Measurements from ENCODE around the gene PDGFD. TPM values are rescaled to one million over a fixed set of nuclear protein-coding genes. Genes with fewer than 3 reads are reported as not detected.

Gene PDGFD
- total RNA-seq, 4 donors from 2014 or later: 4.4 to 7.2 (median 5.2) TPM

DNA sequence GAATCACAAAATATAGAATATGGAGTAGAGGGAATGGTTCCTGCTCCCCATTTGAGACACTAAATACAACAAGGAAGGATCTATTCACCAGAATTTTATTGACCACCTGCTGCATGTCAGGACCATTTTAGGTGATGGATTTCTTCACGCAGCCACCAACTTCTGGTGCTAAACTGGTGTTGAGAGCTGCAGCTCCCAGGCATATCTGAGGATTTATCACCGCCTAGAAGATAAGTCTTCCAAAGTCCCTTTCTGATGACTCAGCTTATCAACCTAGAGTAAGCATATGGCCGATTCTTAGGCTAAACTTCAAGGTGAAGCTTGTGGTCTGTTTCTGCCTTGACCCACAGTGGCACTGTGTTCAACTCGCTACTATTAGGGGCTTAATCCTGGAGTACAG is 120.8 kb downstream of the PDGFD start:
- no peak for DNase-seq (ENCODE audit: low spot score in 2 of 2)
- H3K4me3 ChIP-seq: no peak overlapping the region
- 84% methylated on average over 4 of the region's 4 CpGs for WGBS
- H3K36me3 ChIP-seq: no peaks in the 10 kb centered on the region
- no peaks in the 10 kb centered on the region for H3K27me3 ChIP-seq
- no peaks in the 10 kb centered on the region for H3K4me1 ChIP-seq
- H3K9me3 ChIP-seq: no peaks in the 10 kb centered on the region
- TF ChIP-seq POLR2AphosphoS5 (IDR thresholded peaks at IDR 0.05) (no peak), POLR2A (IDR thresholded peaks at IDR 0.05) (no peak), EP300 (IDR thresholded peaks at IDR 0.05) (no peak)
- TF ChIP-seq, protein P1, sequence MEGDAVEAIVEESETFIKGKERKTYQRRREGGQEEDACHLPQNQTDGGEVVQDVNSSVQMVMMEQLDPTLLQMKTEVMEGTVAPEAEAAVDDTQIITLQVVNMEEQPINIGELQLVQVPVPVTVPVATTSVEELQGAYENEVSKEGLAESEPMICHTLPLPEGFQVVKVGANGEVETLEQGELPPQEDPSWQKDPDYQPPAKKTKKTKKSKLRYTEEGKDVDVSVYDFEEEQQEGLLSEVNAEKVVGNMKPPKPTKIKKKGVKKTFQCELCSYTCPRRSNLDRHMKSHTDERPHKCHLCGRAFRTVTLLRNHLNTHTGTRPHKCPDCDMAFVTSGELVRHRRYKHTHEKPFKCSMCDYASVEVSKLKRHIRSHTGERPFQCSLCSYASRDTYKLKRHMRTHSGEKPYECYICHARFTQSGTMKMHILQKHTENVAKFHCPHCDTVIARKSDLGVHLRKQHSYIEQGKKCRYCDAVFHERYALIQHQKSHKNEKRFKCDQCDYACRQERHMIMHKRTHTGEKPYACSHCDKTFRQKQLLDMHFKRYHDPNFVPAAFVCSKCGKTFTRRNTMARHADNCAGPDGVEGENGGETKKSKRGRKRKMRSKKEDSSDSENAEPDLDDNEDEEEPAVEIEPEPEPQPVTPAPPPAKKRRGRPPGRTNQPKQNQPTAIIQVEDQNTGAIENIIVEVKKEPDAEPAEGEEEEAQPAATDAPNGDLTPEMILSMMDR (IDR thresholded peaks at IDR 0.05): no peak
- H3K27ac ChIP-seq: no peak overlapping the region

GRCh38 chr11:104041792-104042191 is 122.2 kb downstream of the PDGFD start:
- Histone ChIP-seq H3K4me3 (no peak overlapping the region), H3K36me3 (no peaks in the 10 kb centered on the region), H3K4me1 (no peaks in the 10 kb centered on the region), H3K9me3 (no peaks in the 10 kb centered on the region), H3K27ac (no peak overlapping the region), H3K27me3 (no peaks in the 10 kb centered on the region)
- no peak for DNase-seq (ENCODE audit: low spot score in 2 of 2)
- TF ChIP-seq EP300 (IDR thresholded peaks at IDR 0.05) (no peak), POLR2AphosphoS5 (IDR thresholded peaks at IDR 0.05) (no peak), POLR2A (IDR thresholded peaks at IDR 0.05) (no peak)
- TF ChIP-seq, protein P1 (IDR thresholded peaks at IDR 0.05): no peak
- WGBS: 89% methylated on average over 2 of the region's 2 CpGs

DNA sequence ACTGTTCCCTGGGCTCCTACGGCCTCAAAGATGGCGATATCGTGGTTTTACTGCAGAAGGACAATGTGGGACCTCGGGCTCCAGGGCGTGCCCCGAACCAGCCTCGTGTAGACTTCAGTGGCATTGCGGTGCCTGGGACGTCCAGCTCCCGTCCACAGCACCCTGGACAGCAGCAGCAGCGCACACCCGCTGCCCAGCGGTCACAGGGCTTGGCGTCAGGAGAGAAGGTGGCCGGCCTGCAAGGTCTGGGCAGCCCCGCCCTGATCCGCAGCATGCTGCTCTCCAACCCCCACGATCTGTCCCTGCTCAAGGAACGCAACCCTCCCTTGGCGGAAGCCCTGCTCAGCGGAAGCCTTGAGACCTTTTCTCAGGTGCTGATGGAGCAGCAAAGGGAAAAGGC is 127.0 kb downstream of the PDGFD start:
- 97% methylated on average over 17 of the region's 21 CpGs for WGBS
- no peak overlapping the region for H3K4me3 ChIP-seq
- H3K36me3 ChIP-seq: no peaks in the 10 kb centered on the region
- no peaks in the 10 kb centered on the region for H3K27me3 ChIP-seq
- no peak overlapping the region for H3K27ac ChIP-seq
- H3K9me3 ChIP-seq: no peaks in the 10 kb centered on the region
- DNase-seq (ENCODE audit: low spot score in 2 of 2): no peak
- no peaks in the 10 kb centered on the region for H3K4me1 ChIP-seq
- TF ChIP-seq EP300 (IDR thresholded peaks at IDR 0.05) (no peak), POLR2AphosphoS5 (IDR thresholded peaks at IDR 0.05) (no peak), POLR2A (IDR thresholded peaks at IDR 0.05) (no peak)
- TF ChIP-seq, protein P1 (IDR thresholded peaks at IDR 0.05): no peak

GRCh38 chr11:104036588-104036987 is 127.4 kb downstream of the PDGFD start, which contains the start of gene DDI1:
DDI1 (plus strand) TSS chr11:104036640; CDS start chr11:104036823, 183 bp downstream.
- TF ChIP-seq POLR2AphosphoS5 (IDR thresholded peaks at IDR 0.05): no peak
- TF ChIP-seq, protein P1 (IDR thresholded peaks at IDR 0.05): no peak
- Histone ChIP-seq H3K4me3 (no peak within 1 kb of the TSS), H3K4me1 (no peaks in the 10 kb centered on the region), H3K36me3 (no peaks in the 10 kb centered on the region), H3K9me3 (no peaks in the 10 kb centered on the region), H3K27me3 (no peaks in the 10 kb centered on the region), H3K27ac (no peak within 1 kb of the TSS)
- no peak for DNase-seq (ENCODE audit: low spot score in 2 of 2)
- WGBS: 96% methylated on average over 23 of the region's 26 CpGs

DNA sequence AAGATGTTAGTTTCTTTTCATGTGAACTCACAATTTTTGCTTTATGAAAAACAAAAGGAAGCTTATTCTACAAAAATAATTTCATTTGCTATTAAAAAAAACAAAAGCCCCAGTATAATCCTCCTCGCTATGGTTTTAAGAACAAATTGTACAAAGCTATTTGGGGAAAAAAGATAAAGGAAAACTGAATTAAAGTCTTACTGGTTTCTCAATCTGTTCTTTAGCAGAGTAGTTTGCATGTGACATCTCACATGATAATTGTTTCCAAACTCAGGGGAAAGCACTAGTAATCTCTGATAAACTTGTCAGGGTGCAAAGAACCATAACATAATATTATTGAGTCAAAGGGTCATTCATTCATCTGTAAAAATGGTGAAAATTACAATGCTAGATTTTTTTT is 130.4 kb downstream of the PDGFD start:
- TF ChIP-seq EP300 (IDR thresholded peaks at IDR 0.05): no peak
- no peak for TF ChIP-seq POLR2A (IDR thresholded peaks at IDR 0.05)
- H3K27ac ChIP-seq: no peak overlapping the region
- no peak overlapping the region for H3K4me3 ChIP-seq
- DNase-seq (ENCODE audit: low spot score in 2 of 2): no peak
- no peaks in the 10 kb centered on the region for H3K9me3 ChIP-seq
- no peaks in the 10 kb centered on the region for H3K36me3 ChIP-seq
- H3K27me3 ChIP-seq: no peaks in the 10 kb centered on the region
- no peaks in the 10 kb centered on the region for H3K4me1 ChIP-seq
- WGBS: 83% methylated on average over 1 of the region's 1 CpG

DNA sequence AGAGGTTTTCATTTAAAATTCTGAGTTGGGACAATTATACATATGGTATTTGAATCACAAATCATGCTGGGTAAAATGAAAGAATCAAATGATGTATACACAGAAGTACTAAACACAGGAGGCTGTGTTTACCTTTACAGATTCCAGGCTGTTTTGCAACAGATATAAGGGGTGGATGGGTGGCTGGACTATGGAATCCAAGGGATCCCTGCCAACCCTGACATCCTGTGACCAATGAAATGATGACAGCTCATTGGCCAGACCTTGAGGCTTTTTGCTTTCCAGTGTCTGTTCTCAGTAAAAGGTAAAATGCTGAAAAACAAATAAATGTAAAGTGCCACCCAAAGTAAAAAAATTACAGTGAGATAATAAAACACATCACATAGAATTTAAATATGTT is 130.8 kb downstream of the PDGFD start:
- Histone ChIP-seq H3K9me3 (no peaks in the 10 kb centered on the region), H3K27ac (no peak overlapping the region), H3K27me3 (no peaks in the 10 kb centered on the region), H3K36me3 (no peaks in the 10 kb centered on the region), H3K4me3 (no peak overlapping the region), H3K4me1 (no peaks in the 10 kb centered on the region)
- no peak for DNase-seq (ENCODE audit: low spot score in 2 of 2)
- TF ChIP-seq EP300 (IDR thresholded peaks at IDR 0.05) (no peak), POLR2AphosphoS5 (IDR thresholded peaks at IDR 0.05) (no peak), POLR2A (IDR thresholded peaks at IDR 0.05) (no peak)
- TF ChIP-seq, protein P1 (IDR thresholded peaks at IDR 0.05): no peak
